Peyer's patch (tissue), 4 donors: ENCODE measurements around the gene CTNNA1. TPM values are rescaled to one million over a fixed set of nuclear protein-coding genes. Genes with fewer than 3 reads are reported as not detected.
A peak's percentile ranks its signal among the peaks of the same experiment; 100 is the strongest.

ENCODE experiments used
- DNase-seq, 3 donors: peaks; one replicate each; pipeline ENCODE4 v3.0.0-alpha.2; 2017 to 2019
- H3K27ac ChIP-seq, 4 donors: fragments of 200-600 bp; sonication (generic); one replicate each; pipeline ENCODE4 v1.5.1; 2016 to 2019
- H3K27me3 ChIP-seq, 2 donors: fragments of 200-600 bp; sonication (generic); one replicate each; pipeline ENCODE4 v1.5.1; 2019
- H3K36me3 ChIP-seq, 3 donors: fragments of 200-600 bp; sonication (generic); one replicate each; pipeline ENCODE4 v1.5.1; 2016 to 2019
- H3K4me1 ChIP-seq, 4 donors: fragments of 200-600 bp; sonication (generic); one replicate each; pipeline ENCODE4 v1.5.1; 2016 to 2019
- H3K4me3 ChIP-seq, 4 donors: fragments of 200-600 bp; sonication (generic); 1 replicate in 3 of 4; 2 replicates in 1 of 4; pipeline ENCODE4 v1.5.1; 2016 to 2019; ENCODE audit warnings: mild to moderate bottlenecking in 1 of 4
- H3K9me3 ChIP-seq, 4 donors: fragments of 200-600 bp; sonication (generic); one replicate each; pipeline ENCODE4 v1.5.1; 2016 to 2019; ENCODE audit warnings: mild to moderate bottlenecking in 1 of 4
- POLR2A ChIP-seq, 2 donors: fragments of 450-650 bp; IDR thresholded peaks; one replicate each; pipeline ENCODE4 v1.5.1; 2017; ENCODE audit warnings: antibody characterized with exemption in 2 of 2, mild to moderate bottlenecking in 2 of 2, moderate library complexity in 2 of 2
- total RNA-seq, 4 donors: library from RNA; depleted of rRNA; stranded (reverse); fragments of >200 nt; gene quantifications; one replicate each; pipeline ENCODE4 v1.1.0, GENCODE V29; 2016
- TF ChIP-seq, protein P1 (sequence below), 6 experiments: fragments of 450-650 bp in 4 of 6; fragments of 200-600 bp in 2 of 6; sonication (generic) in 1 of 6; IDR thresholded peaks; one replicate each; pipeline ENCODE4 v1.5.1; 2017 to 2019; ENCODE audit warnings: antibody characterized with exemption in 6 of 6, mild to moderate bottlenecking in 3 of 6, moderate library complexity in 1 of 6

Gene CTNNA1
- total RNA-seq, 4 donors from 2014 or later, result 351 to 516 (median 369) TPM

DNA sequence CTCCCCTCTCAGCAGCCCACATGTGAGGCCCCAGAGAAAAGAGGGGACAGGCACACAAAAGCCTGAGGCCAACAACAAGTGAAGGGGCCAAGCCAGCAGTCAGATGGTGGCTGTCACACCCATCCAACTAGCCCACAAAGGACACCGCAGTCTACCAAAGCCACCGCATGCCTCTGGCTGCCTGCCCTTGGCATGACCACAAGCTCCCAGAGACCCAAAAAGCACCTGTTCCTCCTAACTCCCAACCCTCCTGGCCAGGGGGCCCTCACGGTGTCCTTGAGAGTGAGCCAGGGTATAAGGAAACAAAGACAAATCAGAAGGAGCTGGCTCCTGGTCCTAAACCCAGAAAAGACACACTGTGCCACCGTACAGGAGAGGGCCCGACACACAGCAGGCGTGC, 199.7 kb downstream of the CTNNA1 start:
- peaks cover 0 to 39% (median 9%) of the 10 kb centered on the region in 4 donors for H3K4me1 ChIP-seq

DNA sequence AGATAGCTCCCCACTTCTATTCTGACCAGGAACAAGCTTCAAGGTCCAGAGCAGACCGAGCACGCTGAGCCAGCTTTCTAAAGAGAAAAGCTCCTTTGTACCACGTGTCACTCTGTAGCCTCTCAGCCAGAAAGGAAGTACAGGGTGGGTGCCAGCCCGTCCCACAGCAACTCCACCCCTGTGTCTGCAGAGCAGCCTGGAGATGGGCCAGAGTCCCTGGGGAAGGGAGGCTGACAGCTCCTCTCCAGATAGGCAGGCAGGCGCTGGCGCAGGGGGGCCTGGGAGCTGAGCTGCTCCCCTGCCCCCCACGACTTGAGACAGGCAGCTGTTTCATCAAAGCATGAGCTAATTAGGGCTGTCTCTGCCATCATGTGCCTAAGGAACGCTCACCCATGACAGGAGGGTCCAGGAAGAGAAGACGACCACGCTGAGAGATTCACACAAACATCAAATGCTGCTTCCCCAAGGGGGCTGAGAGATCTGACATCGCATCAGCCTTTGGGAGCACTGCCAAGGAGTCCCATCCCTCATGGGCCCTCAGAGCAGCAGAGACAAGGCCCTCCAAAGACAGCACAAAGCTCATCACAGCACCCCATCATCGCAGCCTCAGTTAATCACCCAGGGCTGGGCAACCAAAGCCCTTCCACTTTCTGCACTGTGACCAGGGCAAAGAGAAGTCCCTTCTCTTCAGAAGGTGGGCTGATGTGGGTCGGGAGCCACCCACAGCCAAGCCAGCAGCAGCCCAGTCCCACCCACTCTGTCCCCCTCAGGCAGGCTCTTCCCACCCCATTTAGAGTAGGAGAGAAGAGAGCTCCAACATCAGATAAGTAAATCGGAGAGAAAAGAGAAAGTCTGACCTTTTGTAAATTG, 200.4 kb downstream of the CTNNA1 start:
- H3K4me3 ChIP-seq, result no peak overlapping the region
- no peaks in the 10 kb centered on the region for H3K27me3 ChIP-seq
- no peaks in the 10 kb centered on the region for H3K9me3 ChIP-seq
- peak; percentile 40 to 79 (median 77) for DNase-seq
- no peak for TF ChIP-seq POLR2A (IDR thresholded peaks at IDR 0.05)
- TF ChIP-seq, protein P1, sequence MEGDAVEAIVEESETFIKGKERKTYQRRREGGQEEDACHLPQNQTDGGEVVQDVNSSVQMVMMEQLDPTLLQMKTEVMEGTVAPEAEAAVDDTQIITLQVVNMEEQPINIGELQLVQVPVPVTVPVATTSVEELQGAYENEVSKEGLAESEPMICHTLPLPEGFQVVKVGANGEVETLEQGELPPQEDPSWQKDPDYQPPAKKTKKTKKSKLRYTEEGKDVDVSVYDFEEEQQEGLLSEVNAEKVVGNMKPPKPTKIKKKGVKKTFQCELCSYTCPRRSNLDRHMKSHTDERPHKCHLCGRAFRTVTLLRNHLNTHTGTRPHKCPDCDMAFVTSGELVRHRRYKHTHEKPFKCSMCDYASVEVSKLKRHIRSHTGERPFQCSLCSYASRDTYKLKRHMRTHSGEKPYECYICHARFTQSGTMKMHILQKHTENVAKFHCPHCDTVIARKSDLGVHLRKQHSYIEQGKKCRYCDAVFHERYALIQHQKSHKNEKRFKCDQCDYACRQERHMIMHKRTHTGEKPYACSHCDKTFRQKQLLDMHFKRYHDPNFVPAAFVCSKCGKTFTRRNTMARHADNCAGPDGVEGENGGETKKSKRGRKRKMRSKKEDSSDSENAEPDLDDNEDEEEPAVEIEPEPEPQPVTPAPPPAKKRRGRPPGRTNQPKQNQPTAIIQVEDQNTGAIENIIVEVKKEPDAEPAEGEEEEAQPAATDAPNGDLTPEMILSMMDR (IDR thresholded peaks at IDR 0.05), result no peak
- H3K4me1 ChIP-seq, result peaks cover 0 to 39% (median 9%) of the 10 kb centered on the region in 4 donors
- H3K36me3 ChIP-seq, result no peaks in the 10 kb centered on the region
- H3K27ac ChIP-seq, result peak overlapping the region in 3 of 4 donors; percentile 10 to 44 (median 30)

More for the DNA sequence above, 199.7 kb downstream of the CTNNA1 start:
- H3K27me3 ChIP-seq, result no peaks in the 10 kb centered on the region
- DNase-seq, result no peak
- no peaks in the 10 kb centered on the region for H3K36me3 ChIP-seq
- H3K4me3 ChIP-seq, result no peak overlapping the region
- H3K27ac ChIP-seq, result peak overlapping the region in 2 of 4 donors; percentile 30 to 44
- H3K9me3 ChIP-seq, result no peaks in the 10 kb centered on the region
- no peak for TF ChIP-seq POLR2A (IDR thresholded peaks at IDR 0.05)
- TF ChIP-seq, protein P1 (IDR thresholded peaks at IDR 0.05), result no peak

DNA sequence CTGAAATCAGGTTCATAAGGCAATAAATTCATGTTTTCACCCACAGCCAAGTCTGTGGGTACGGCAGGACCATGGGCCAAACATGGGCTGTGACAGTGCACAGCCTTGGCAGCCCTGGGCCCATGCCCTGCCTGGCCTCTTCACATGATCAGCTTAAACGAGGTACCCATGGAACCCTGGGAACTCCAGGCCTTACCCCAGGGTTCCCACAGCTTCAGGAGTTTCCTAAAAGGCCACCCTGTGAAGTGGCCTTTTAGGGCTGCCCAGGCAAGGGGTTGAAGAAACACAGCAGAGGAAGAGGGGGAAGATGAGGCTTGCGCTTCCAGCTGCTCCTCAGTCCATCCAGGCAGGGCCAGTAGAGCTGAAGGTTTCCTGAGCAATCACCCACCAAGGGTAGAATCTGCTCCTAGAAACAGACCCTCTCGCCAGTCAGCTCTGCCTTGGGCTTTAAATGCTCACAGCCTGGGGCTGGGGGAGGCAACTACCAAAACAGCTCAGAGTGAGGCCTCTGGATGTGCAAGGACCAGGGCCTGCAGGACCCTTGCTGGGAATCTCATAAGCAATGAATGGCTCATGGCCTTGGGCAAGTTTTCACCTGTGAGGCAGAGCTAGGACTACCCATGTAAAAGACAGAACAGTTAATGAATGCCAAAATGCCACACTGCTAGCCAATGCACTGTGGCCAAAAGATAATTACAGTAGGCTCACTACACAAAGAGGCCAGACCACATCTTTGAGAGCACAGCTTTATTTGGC, 201.2 kb downstream of the CTNNA1 start:
- DNase-seq, result peak in 2 of 3 donors; percentile 33 to 37
- no peaks in the 10 kb centered on the region for H3K36me3 ChIP-seq
- peaks cover 0 to 39% (median 9%) of the 10 kb centered on the region in 4 donors for H3K4me1 ChIP-seq
- no peaks in the 10 kb centered on the region for H3K27me3 ChIP-seq
- H3K27ac ChIP-seq, result peak overlapping the region in 2 of 4 donors; percentile 14 to 30
- H3K4me3 ChIP-seq, result no peak overlapping the region
- no peaks in the 10 kb centered on the region for H3K9me3 ChIP-seq
- TF ChIP-seq, protein P1 (IDR thresholded peaks at IDR 0.05), result no peak
- no peak for TF ChIP-seq POLR2A (IDR thresholded peaks at IDR 0.05)

DNA sequence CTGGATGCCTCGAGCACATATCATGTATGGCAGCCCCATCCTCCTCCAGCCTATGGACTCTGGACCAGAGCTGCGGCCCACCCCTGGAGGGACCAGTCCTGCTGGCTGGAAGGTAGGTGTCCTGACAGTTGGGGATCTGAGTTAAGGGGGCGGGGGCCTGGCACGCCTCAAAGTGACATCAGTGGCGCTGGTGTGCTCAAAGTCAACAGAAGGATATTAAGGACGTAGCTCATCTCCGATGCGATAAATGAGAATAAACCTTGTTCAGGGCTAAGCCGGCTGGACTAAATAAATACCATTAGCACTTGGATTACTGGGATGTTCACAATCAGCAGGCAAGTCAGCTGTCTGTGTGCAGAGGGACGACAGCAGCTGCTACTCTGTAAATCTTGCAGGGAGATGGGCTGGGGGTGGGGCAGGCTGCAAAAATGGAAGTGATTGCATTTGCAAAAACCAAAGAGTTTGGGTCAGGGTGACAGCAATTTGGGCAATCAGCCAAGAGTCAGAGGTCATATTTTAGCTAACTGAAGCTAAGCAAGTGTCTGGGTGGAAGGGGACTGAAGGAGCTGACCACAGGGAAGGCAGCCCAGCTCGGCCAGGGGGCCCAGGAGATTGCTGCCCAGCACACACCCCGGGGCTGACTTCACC, 201.9 kb downstream of the CTNNA1 start:
- H3K27me3 ChIP-seq, result no peaks in the 10 kb centered on the region
- no peak overlapping the region for H3K4me3 ChIP-seq
- peak overlapping the region in 2 of 4 donors; percentile 13 to 14 for H3K27ac ChIP-seq
- H3K36me3 ChIP-seq, result no peaks in the 10 kb centered on the region
- DNase-seq, result peak in 2 of 3 donors; percentile 52 to 65
- peaks cover 0 to 39% (median 9%) of the 10 kb centered on the region in 4 donors for H3K4me1 ChIP-seq
- TF ChIP-seq, protein P1 (IDR thresholded peaks at IDR 0.05), result no peak
- TF ChIP-seq POLR2A (IDR thresholded peaks at IDR 0.05), result no peak
- no peaks in the 10 kb centered on the region for H3K9me3 ChIP-seq

DNA sequence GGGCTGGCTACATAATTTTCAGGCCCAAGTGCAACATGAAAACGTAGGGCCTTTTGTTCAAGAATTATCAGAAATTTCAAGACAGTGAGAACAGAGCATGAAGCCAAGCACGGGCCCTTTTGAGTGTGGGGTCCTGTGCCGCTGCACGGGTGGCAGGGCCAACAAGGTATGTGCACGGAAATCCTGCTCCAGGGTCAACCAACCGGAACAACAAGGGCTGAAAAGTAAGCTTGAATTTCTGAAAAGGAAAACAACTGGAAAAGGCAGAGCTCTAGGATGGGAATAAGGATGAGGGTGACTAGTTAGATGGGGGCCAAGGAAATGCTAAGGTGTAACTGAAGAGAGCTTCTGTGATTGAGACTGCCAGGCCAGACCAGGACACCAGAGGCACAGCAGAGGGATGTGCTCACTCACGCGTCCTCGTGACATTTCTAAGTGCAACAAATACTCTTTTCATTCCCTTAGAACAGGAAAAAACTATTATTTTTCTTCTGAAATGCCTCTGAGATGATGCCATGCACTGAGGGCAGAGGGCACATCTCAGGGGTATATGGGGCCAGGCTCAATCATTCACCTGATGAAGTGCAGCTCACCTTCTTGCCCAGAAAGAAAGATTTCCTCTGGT, 202.6 kb downstream of the CTNNA1 start:
- H3K27me3 ChIP-seq, result no peaks in the 10 kb centered on the region
- DNase-seq, result peak in 2 of 3 donors; percentile 3 to 7
- no peak overlapping the region for H3K4me3 ChIP-seq
- H3K27ac ChIP-seq, result peak overlapping the region in 1 of 4 donors; percentile 14
- H3K36me3 ChIP-seq, result no peaks in the 10 kb centered on the region
- TF ChIP-seq, protein P1 (IDR thresholded peaks at IDR 0.05), result no peak
- no peak for TF ChIP-seq POLR2A (IDR thresholded peaks at IDR 0.05)
- peaks cover 0 to 39% (median 9%) of the 10 kb centered on the region in 4 donors for H3K4me1 ChIP-seq
- H3K9me3 ChIP-seq, result no peaks in the 10 kb centered on the region
